H9 (cell line): ENCODE data around the gene C8G. TPM values are rescaled to one million over a fixed set of nuclear protein-coding genes. Genes with fewer than 3 reads are reported as not detected.

Experiments used
- DNase-seq: peaks from one replicate; pipeline ENCODE4 v3.0.0-alpha.2; 2017
- H2AFZ ChIP-seq: one replicate; pipeline ENCODE4 v1.6.1; 2013; ENCODE audit warnings: mild to moderate bottlenecking, low read length, control low read depth, moderate library complexity
- H2AK5ac ChIP-seq: 2 replicates; pipeline ENCODE4 v1.6.1; 2013; ENCODE audit warnings: low read length, control low read depth, mixed read lengths; ENCODE audit not compliant: insufficient read length
- H2BK120ac ChIP-seq: one replicate; pipeline ENCODE4 v1.6.1; 2013; ENCODE audit warnings: low read depth, mild to moderate bottlenecking, low read length, control low read depth, inconsistent platforms; ENCODE audit not compliant: poor library complexity, severe bottlenecking
- H2BK12ac ChIP-seq: 2 replicates; pipeline ENCODE4 v1.6.1; 2013; ENCODE audit warnings: low read length, control low read depth, mixed read lengths, low read depth; ENCODE audit not compliant: insufficient read length
- H2BK15ac ChIP-seq: 2 replicates; pipeline ENCODE4 v1.6.1; 2013; ENCODE audit warnings: low read depth, low read length, control low read depth
- H2BK20ac ChIP-seq: one replicate; pipeline ENCODE4 v1.6.1; 2013; ENCODE audit warnings: low read depth, mild to moderate bottlenecking, low read length, control low read depth, inconsistent platforms; ENCODE audit not compliant: poor library complexity, severe bottlenecking
- H2BK5ac ChIP-seq: 2 replicates; pipeline ENCODE4 v1.6.1; 2013; ENCODE audit warnings: low read length, control low read depth, mixed read lengths; ENCODE audit not compliant: insufficient read length
- H3K14ac ChIP-seq: 2 replicates; pipeline ENCODE4 v1.6.1; 2013; ENCODE audit warnings: low read length, control low read depth; ENCODE audit not compliant: insufficient read depth
- H3K18ac ChIP-seq: 2 replicates; pipeline ENCODE4 v1.6.1; 2013; ENCODE audit warnings: low read depth, mild to moderate bottlenecking, mixed read lengths, low read length, control low read depth; ENCODE audit not compliant: insufficient read length
- H3K23ac ChIP-seq: 2 replicates; pipeline ENCODE4 v1.6.1; 2013; ENCODE audit warnings: low read length, control low read depth, mixed read lengths, low read depth; ENCODE audit not compliant: insufficient read length
- H3K23me2 ChIP-seq: 2 replicates; pipeline ENCODE4 v1.6.1; 2013; ENCODE audit warnings: low read depth, mild to moderate bottlenecking, mixed read lengths, low read length, control low read depth; ENCODE audit not compliant: insufficient read length, poor library complexity, severe bottlenecking
- H3K27ac ChIP-seq: 2 replicates; pipeline ENCODE4 v1.5.1; 2013; ENCODE audit warnings: low read length, control low read depth, mixed read lengths, low read depth; ENCODE audit not compliant: insufficient read length
- H3K27me3 ChIP-seq: 2 replicates; pipeline ENCODE4 v1.6.1; 2013; ENCODE audit warnings: low read length, control low read depth, inconsistent platforms; ENCODE audit not compliant: insufficient read depth
- H3K4ac ChIP-seq: 2 replicates; pipeline ENCODE4 v1.6.1; 2013; ENCODE audit warnings: low read depth, mild to moderate bottlenecking, control low read depth, inconsistent platforms, low read length, moderate library complexity
- H3K4me1 ChIP-seq: 2 replicates; pipeline ENCODE4 v1.6.1; 2013; ENCODE audit warnings: low read length, control low read depth, inconsistent platforms; ENCODE audit not compliant: insufficient read depth
- H3K4me2 ChIP-seq: 2 replicates; pipeline ENCODE4 v1.6.1; 2013; ENCODE audit warnings: low read length, control low read depth, mixed read lengths; ENCODE audit not compliant: insufficient read length, insufficient read depth
- H3K56ac ChIP-seq: 2 replicates; pipeline ENCODE4 v1.6.1; 2013; ENCODE audit warnings: low read depth, mild to moderate bottlenecking, mixed read lengths, low read length, control low read depth; ENCODE audit not compliant: insufficient read length
- H3K79me1 ChIP-seq: 2 replicates; pipeline ENCODE4 v1.6.1; 2013; ENCODE audit warnings: low read depth, mild to moderate bottlenecking, moderate library complexity, low read length, control low read depth, inconsistent platforms; ENCODE audit not compliant: insufficient read depth, poor library complexity, severe bottlenecking
- H3K79me2 ChIP-seq: 2 replicates; pipeline ENCODE4 v1.6.1; 2013; ENCODE audit warnings: low read length, control low read depth, inconsistent platforms; ENCODE audit not compliant: insufficient read depth
- H3K9ac ChIP-seq: 2 replicates; pipeline ENCODE4 v1.6.1; 2013; ENCODE audit warnings: low read length, control low read depth, mixed read lengths; ENCODE audit not compliant: insufficient read length; ENCODE audit errors: extremely low read depth
- H3K9me3 ChIP-seq: one replicate; pipeline ENCODE4 v1.6.1; 2013; ENCODE audit warnings: low read depth, low read length, inconsistent platforms; ENCODE audit not compliant: control insufficient read depth
- H3T11ph ChIP-seq: one replicate; pipeline ENCODE4 v1.6.1; 2013; ENCODE audit warnings: mild to moderate bottlenecking, low read length, control low read depth, inconsistent platforms
- H4K20me1 ChIP-seq: one replicate; pipeline ENCODE4 v1.6.1; 2013; ENCODE audit not compliant: control insufficient read depth, insufficient read length, insufficient read depth
- H4K5ac ChIP-seq: 2 replicates; pipeline ENCODE4 v1.6.1; 2013; ENCODE audit warnings: low read depth, mild to moderate bottlenecking, mixed read lengths, low read length, control low read depth; ENCODE audit not compliant: insufficient read length
- H4K8ac ChIP-seq: replicated peaks from 2 replicates; pipeline ENCODE4 v1.6.1; 2013; ENCODE audit warnings: low read length, control low read depth, mixed read lengths, low read depth; ENCODE audit not compliant: insufficient read length
- H4K91ac ChIP-seq: 2 replicates; pipeline ENCODE4 v1.6.1; 2013; ENCODE audit warnings: low read depth, mild to moderate bottlenecking, moderate library complexity, mixed read lengths, low read length, control low read depth; ENCODE audit not compliant: insufficient read length
- H3K27ac Mint-ChIP-seq, 3 experiments: 2 replicates in 2 of 3; 3 replicates in 1 of 3; pipeline ENCODE4 v1.8.0; 2020 to 2021; ENCODE audit warnings: mixed read lengths in 3 of 3, mild to moderate bottlenecking in 1 of 3, moderate library complexity in 1 of 3
- H3K27me3 Mint-ChIP-seq: 2 replicates; pipeline ENCODE4 v1.8.0; 2021; ENCODE audit warnings: low read depth, mild to moderate bottlenecking, moderate library complexity, mixed read lengths
- H3K36me3 Mint-ChIP-seq, 3 experiments: 2 replicates in 2 of 3; 3 replicates in 1 of 3; pipeline ENCODE4 v1.8.0; 2020 to 2021; ENCODE audit warnings: low read depth in 3 of 3, mixed read lengths in 3 of 3; ENCODE audit not compliant: insufficient read depth in 1 of 3
- H3K4me1 Mint-ChIP-seq, 2 experiments: 2 replicates each; pipeline ENCODE4 v1.8.0; 2020; ENCODE audit warnings: mixed read lengths in 2 of 2
- H3K4me3 Mint-ChIP-seq, 2 experiments: 2 replicates in 1 of 2; 3 replicates in 1 of 2; pipeline ENCODE4 v1.8.0; 2020 to 2021; ENCODE audit warnings: mild to moderate bottlenecking in 2 of 2, mixed read lengths in 2 of 2, moderate library complexity in 1 of 2
- H3K9me3 Mint-ChIP-seq, 2 experiments: 2 replicates in 1 of 2; 3 replicates in 1 of 2; pipeline ENCODE4 v1.8.0; 2020; ENCODE audit warnings: mild to moderate bottlenecking in 2 of 2, mixed read lengths in 2 of 2, moderate library complexity in 1 of 2
- CTCF ChIP-seq: fragments of 200-600 bp; sonication (generic); conservative IDR thresholded peaks from 3 replicates; pipeline ENCODE4 v1.8.0; 2021; ENCODE audit warnings: antibody characterized with exemption, mild to moderate bottlenecking
- WGBS: extraction: QIAGEN DNeasy Blood & Tissue Kit; methylation state at CpG from one replicate; pipeline ENCODE4 v1.1.7; 2013; ENCODE audit warnings: missing lambda C conversion rate, low lambda C conversion rate, mixed read lengths; ENCODE audit not compliant: insufficient read length; ENCODE audit errors: extremely low coverage; 5-methylcytosine and 5-hydroxymethylcytosine counted together
- total RNA-seq: library from RNA; stranded (reverse); gene quantifications from 2 replicates; pipeline ENCODE4 v1.2.1, GENCODE V29; 2021

C8G gene
- total RNA-seq, 1 experiment from 2014 or later: 0.96 TPM

GRCh38 chr9:136939996-136940525 is 5.0 kb upstream of the C8G start:
- Mint-ChIP-seq H3K4me3 (no peak overlapping the region), H3K9me3 (no peaks in the 10 kb centered on the region), H3K4me1 (peaks cover 8% of the 10 kb centered on the region in 2 experiments), H3K27me3 (peaks cover 3% of the 10 kb centered on the region; the same call in 1 of the 2 replicates), H3K27ac (no peak overlapping the region), H3K36me3 (peaks cover 2 to 61% (median 38%) of the 10 kb centered on the region in 3 experiments; a peak in 5 of 7 replicates)
- Histone ChIP-seq H3K27me3 (no peaks in the 10 kb centered on the region), H3K18ac (no peak overlapping the region), H3K9me3 (no peaks in the 10 kb centered on the region), H4K91ac (no peak overlapping the region), H3K79me2 (no peaks in the 10 kb centered on the region), H3K14ac (no peak overlapping the region), H4K20me1 (no peaks in the 10 kb centered on the region), H3K23ac (no peak overlapping the region), H2AFZ (no peak overlapping the region), H2BK20ac (no peak overlapping the region), H4K5ac (no peak overlapping the region), H3K79me1 (no peaks in the 10 kb centered on the region), H3K9ac (no peak overlapping the region), H3K27ac (no peak overlapping the region), H3K4me1 (no peaks in the 10 kb centered on the region), H3T11ph (no peak overlapping the region), H2BK12ac (no peak overlapping the region), H2AK5ac (no peak overlapping the region), H3K4me2 (no peak overlapping the region), H2BK5ac (no peak overlapping the region), H3K56ac (no peak overlapping the region), H3K23me2 (peaks cover 3% of the 10 kb centered on the region), H2BK120ac (no peak overlapping the region), H2BK15ac (no peak overlapping the region), H3K4ac (no peak overlapping the region), H4K8ac (no peak overlapping the region)
- no peak for DNase-seq
- no CpG with 5 or more reads among the region's 16 CpGs for WGBS
- TF ChIP-seq CTCF: no peak
